CD4-positive, alpha-beta T cell treated with Interleukin-4 for 1 hour (primary cell): ENCODE measurements around the gene TTC22.
A peak's percentile ranks its signal among the peaks of the same experiment; 100 is the strongest.

Experiments
- DNase-seq, 2 donors: peaks; one replicate each; pipeline ENCODE4 v3.0.0-alpha.2; 2020 to 2022

The TTC22 gene

DNA sequence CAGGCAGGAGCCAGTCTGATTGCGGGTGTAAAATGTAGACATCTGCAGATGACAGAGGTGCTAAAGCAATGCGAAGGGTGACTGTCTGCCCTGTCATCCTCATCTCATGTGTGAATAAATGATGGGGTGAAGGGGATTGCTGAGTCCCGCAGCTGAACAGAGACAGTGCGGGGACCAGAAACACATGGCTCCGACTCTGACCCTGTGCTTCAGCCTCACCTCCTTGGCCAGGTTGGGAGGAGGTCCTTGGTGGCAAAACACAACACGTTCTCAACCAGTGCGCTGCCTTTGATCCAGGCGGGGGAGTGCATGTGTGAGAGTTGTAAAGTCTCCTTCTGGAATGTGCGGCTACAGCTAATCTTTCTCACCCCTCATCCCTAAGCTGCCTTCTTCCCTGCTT, 32.0 kb upstream of the TTC22 start:
- no peak for DNase-seq

DNA sequence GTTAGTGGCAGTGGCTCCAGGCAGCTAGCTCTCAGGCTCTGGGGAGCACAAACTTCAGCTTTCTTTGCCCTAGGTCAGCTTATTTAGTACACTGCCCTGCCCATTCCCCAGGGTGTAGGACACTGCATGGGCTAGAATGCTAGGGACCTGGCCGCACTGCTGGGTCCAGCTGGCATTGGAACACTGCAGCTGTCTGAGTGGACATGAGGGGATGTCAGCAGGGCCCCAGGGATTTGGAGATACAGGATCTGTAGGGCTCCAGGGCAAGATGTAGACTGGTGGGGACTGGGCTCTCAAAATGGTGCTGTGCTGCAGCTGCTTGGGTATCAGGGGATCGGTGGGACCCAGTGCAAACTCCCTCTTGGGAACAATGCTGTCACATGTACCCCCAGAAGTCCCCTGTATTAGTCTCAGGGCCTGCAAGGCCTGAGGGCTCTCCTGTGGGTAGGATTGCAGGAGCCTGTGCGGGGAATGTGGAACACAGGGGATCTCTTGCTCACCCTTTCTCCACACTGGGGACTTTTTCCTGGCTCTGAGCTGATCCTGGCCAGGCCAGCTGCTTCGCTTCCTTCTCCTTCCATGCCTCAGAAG, 25.2 kb upstream of the TTC22 start:
- DNase-seq = no peak

DNA sequence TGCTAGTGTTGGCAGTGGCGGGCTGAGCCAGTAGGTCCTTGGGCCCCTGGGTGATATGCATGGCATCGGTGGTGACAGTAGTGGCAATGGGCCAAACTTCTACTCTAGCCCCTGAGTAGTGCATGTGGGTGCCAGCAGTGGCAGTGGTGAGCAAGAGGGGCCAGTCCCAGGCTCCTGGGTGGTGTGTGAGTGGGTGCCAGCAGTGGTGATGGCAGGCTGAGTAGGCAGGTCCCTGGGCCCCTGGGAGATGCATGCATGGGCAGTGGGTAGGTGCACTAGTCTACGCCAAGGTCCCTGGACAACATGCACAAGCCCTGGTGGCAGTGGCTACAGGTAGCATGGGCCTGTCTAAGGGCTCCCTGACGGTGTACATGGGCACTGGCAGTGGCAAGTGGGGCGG, 24.6 kb upstream of the TTC22 start:
- DNase-seq = no peak

GRCh38 chr1:54823670-54824069, 22.5 kb upstream of the TTC22 start:
- no peak for DNase-seq

DNA sequence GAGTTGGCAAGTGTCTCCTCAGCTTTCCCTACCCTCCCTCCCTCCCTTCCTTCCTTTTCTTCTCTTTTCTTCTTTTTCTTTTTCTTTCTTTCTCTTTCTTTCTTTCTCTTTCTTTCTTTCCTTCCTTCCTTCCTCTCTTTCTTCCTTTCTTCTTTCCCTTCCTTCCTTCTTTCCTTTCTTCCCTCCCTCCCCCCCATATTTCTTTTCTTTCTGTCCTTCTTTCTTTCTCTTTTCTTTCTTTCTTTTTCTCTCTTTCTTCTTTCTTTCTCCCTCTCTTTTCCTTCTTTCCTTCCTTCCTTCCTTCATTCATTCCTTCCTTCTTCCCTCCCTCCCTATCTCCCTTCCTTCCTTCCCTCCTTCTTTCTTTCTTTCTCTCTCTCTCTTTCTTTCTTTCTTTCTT, 18.6 kb upstream of the TTC22 start:
- no peak for DNase-seq

DNA sequence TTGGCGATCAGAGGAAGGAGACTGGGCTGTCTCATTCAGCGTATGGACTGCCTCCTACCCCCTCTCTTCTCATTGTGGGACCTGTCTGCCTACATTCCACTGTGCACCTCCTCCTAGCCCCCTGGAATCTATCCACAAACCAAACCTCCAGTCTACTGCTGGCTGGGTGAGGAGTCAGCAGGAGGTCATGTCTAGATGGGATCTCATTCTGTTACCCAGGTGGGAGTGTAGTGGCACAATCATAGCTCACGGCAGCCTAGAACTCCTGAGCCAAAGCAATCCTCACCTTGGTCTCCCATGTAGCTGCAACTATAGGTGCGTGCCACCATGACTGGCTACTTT, 18.0 kb upstream of the TTC22 start:
- DNase-seq = no peak

- no peak for DNase-seq
These were observed 17.5 kb upstream of the TTC22 start for GRCh38 chr1:54818461-54819194.

- DNase-seq = no peak
These were observed 15.8 kb upstream of the TTC22 start for GRCh38 chr1:54816951-54817350.

DNA sequence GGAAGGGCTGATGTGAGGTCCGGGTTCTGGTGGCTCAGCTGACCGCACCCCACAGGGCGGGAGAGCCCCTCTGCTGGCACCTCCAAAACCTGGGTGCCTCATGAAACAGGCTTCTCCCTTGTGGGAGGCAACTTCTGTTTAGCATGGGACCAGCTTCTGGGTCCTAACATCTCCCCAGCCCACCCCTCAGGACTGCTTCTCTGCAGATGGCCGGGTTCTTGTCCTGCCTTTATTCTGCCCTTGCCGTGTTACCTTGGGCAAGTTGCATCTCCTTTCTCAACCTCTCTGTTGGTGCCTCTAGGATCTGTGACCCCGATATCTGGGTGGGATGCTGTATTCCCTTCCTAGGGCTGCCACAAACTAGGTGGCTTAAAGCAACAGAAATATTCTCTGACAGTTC, 15.0 kb upstream of the TTC22 start:
- no peak for DNase-seq

DNA sequence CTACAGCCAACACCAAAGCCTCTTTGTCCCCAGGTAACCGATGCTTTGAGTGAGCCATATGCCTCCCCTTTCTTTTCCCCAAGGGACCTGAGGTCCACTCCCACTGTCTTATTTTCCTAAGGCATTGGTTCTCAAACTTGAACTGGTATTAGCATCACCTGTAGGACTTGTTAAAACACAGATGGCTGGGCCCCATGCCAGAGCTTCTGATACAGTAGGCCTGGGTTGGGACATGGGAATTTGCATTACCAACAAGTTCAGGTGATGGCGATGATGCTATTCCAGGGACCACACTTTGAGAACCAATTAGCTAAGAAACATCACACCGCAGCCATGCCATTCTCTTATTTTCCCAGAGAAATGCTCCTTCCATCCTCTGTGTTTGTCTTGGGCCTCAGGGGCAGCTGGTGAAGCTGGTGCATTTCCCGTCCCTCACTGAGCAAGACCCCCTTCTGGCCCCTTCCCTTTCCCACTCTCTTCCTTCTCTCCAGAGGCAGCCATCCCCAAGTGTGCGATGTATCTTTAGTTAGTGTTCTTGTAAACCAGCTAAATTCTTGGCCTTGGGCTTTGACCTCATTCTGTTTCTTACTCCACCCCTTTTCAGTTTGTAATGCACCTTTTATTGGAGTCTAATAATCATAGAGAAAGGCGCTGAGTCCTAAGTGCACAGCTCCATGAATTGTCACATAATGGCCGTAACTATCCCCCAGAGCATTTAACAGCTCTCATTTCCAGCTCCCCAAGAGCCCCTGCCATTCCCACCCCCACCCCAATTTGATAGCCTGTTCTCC, 14.2 kb upstream of the TTC22 start:
- no peak for DNase-seq

DNA sequence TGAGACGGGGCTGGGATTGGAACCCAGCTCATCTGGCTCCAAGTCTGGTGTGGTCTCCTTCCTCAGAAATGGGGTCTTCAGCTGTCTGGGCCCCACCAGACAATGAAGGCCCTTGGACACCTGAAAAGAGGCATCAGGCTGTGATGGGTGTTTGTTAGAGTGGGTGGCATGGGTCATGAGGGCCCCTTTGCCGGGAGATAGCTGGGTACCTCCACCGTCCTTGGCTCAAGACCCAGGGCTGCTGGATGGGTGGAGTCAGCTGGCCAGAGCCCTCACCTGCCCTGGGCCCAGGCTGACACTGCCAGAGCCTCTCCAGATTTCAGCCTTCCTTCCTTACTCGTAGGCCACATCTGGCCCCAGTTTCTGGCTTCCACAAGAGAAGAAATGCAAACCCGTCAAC, 13.4 kb upstream of the TTC22 start:
- DNase-seq = no peak

DNA sequence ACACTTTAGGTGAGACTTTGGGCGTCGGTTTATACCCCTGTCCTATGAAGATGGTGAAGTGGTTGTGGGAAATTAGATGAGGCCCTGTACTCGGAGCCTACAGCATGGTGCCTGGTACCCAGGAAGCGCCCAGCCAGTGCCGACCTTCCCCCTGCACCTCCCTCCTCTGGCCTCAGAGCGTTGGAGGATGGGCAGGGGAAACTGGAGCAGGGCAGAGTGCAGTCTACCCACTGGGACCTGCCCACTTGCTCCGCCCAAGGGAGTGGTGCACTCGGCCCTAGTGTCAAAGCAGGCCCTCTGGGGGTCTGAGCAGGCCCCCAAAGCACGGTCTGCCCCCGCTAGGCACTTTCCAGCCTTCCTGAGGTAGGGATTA, 13.0 kb upstream of the TTC22 start:
- no peak for DNase-seq

GRCh38 chr1:54813485-54814125, 12.5 kb upstream of the TTC22 start:
- DNase-seq = no peak

DNA sequence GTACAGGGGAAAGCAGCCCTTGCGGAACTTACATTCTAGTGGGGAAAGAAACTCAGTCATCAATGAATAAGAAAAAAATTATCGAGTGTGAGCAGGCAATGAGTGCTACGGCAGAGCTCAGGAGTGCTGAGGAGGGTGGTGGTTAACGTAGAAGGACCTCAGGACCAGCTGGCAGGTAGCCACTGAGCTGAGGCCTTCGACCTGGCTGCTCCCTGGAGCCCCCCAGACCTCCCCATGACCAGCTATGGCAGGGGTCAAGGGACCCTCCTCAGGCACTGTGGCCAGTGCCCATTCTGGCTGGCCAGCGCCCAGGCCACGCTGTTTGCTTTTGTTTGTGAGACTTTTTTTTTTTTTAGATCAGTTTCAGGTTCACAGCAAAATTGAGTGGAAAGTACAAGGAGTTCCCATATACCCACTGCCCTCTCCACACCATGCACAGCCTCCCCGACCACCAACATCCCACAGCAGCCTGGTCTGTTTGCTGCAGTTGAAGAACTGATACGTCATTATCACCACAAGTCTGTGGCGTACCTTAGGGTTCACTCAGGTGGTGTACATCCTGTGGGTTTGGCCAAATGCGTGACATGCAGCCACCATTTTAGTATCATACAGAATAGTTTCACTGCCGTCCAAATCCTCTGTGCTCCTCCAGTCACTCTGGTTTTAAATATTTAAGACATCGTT, 11.8 kb upstream of the TTC22 start:
- DNase-seq = no peak

GRCh38 chr1:54811739-54812655, 10.9 kb upstream of the TTC22 start:
- no peak for DNase-seq

DNA sequence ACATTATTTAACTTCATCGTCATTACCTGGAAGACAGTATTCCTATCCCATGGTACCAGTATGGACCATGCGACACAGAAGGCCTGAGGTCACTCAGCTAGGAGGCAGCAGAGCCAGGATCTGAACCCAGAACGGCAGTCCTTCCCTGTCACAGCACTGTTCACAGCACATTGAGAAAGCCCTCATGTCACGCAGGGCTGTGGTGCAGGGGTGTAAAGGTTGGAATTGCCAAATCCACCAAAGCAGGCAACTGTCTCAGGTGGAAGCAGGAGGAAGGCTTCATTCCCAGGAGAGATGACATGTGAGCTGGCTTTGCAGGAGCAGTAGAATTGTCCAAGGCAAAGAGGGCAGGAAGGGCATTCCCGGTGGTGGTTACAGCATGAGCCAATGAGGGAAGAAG, 9.9 kb upstream of the TTC22 start:
- no peak for DNase-seq

DNA sequence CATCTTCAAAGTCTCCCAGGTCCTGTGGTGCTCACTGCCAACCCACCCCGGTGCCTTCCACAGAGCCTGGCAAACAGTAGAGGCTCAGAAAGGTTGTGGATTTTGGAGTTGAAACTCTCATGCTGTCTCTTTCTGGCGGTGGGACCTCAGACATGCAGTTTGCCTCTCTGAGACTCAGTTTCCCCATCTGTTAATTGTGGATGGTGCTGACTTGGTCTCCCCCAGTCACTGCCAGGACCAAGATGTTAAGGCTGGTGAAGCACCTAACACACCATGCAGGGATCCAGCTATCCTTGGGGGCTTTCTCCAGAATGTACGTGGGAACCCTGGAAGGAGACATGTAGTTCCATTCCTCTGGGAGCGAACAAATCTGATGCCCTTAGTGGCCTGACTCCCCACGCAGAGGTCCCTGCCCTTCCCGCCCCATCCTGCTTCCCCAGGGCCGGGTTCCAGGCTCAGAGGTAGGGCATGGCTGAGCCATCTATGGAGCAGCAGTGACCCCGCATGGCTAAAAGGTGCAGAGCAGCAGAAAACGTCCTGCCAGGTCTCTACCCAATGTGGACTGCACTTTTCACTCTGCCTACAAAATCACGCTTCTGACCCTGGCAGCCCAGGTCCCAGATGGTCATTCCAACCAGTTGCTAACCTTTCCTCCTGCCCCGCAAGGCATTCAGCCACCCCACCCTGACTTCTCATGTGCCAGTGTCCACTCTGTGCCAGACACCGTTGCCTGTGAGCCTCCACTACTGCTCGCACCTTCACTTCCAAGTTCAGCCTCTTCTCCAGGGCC, 9.2 kb upstream of the TTC22 start:
- peak; percentile 60 to 67 for DNase-seq

DNA sequence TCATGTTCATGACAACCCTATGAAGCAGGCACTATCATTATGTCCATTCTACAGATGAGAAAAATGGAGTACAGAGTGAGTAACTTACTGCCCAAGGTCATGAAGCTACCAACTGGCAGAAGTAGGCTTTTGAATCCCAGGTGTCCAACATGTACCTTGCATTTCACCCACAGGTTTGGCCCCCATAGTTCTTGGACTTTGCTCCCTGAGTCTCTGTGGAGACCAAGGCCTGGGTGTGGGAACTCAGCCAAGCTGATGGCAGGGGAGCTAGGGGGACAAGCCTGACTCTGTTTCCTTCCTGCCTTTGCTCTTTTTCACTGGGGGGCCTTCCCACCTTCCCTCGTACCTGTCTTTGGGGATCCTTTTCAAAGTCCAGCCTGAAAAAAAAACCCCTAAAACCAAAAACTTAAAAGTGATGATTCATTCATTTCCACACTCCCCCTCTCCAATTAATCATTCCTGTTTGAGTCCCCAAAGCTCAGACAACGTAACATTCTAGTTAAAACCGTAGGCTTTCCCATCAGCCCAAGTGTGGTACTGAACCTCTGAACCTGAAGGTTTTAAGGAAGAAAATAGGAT, 8.5 kb upstream of the TTC22 start:
- DNase-seq = no peak

- no peak for DNase-seq
These were observed 7.5 kb upstream of the TTC22 start for GRCh38 chr1:54808443-54809207.

DNA sequence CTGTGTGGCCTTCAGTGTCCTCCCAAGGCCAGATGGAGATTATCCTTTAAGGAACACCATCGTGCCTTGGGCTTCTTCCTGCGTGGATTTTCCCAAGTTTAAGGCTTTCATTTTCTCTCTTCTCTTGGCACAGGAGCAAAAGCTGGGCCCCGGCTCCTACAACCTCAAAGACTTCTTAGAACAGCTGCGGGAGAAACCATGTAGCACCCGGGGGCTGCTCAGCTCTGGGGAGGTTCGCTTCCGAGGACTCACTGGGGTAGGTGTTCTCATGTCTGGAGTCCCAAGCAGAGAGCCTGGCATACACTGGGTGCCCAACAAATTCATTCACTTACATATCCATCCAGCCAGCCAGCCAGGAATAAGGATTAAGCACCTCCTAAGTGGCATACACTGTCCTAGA, 6.6 kb upstream of the TTC22 start:
- DNase-seq = no peak
